ENCODE results near the gene KDELR1. TPM values are rescaled to one million over a fixed set of nuclear protein-coding genes. Genes with fewer than 3 reads are reported as not detected.
A peak's percentile ranks its signal among the peaks of the same experiment; 100 is the strongest.

The KDELR1 gene
- total and polyA plus RNA-seq, 9 of the 15 experiments (the other 6 are each of a cell fraction or from before 2014, with no cell fraction given), result 6.1 to 165 (median 58.5) TPM

GRCh38 chr19:48397263-48398101 is 6.1 kb upstream of the KDELR1 start (continued):
- TF ChIP-seq ZNF12 (CRISPR knock-in tag; IDR thresholded peaks at IDR 0.05), result no peak
- no peak for TF ChIP-seq FOXM1 (IDR thresholded peaks at IDR 0.05; ENCODE audit: low read depth)
- no peak for TF ChIP-seq FOXM1 (CRISPR knock-in tag; IDR thresholded peaks at IDR 0.05; ENCODE audit: low read depth)
- no peak for TF ChIP-seq CREB3 (tag; conservative IDR thresholded peaks at IDR 0.05; ENCODE audit: low read depth)
- TF ChIP-seq, protein P1, sequence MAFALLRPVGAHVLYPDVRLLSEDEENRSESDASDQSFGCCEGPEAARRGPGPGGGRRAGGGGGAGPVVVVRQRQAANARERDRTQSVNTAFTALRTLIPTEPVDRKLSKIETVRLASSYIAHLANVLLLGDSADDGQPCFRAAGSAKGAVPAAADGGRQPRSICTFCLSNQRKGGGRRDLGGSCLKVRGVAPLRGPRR (CRISPR knock-in tag; IDR thresholded peaks at IDR 0.05), result no peak
- TF ChIP-seq CREBBP (IDR thresholded peaks at IDR 0.05; ENCODE audit: low read depth, low read length), result no peak
- TF ChIP-seq C11orf30 (IDR thresholded peaks at IDR 0.05; ENCODE audit: low read depth), result no peak
- TF ChIP-seq SMARCC2 (IDR thresholded peaks at IDR 0.05; ENCODE audit: low read depth), result peak; percentile 38; the same call in 1 of the 2 replicates
- TF ChIP-seq POLR3G (IDR thresholded peaks at IDR 0.05; ENCODE audit: extremely low read depth, insufficient read length, insufficient replicate concordance), result no peak
- no peak for TF ChIP-seq KLF10 (CRISPR knock-in tag; IDR thresholded peaks at IDR 0.05)
- TF ChIP-seq ZNF253 (CRISPR knock-in tag; conservative IDR thresholded peaks at IDR 0.05), result no peak
- no peak for TF ChIP-seq MAZ (CRISPR knock-in tag; conservative IDR thresholded peaks at IDR 0.05 in 1 of 2, IDR thresholded peaks at IDR 0.05 in 1 of 2)
- no peak for TF ChIP-seq FOXA3 (CRISPR knock-in tag; conservative IDR thresholded peaks at IDR 0.05 in 1 of 2, IDR thresholded peaks at IDR 0.05 in 1 of 2)
- TF ChIP-seq POU5F1 (IDR thresholded peaks at IDR 0.05; ENCODE audit: borderline replicate concordance, low read depth, low read length, partially characterized antibody), result no peak
- TF ChIP-seq NR1H2 (CRISPR knock-in tag; IDR thresholded peaks at IDR 0.05), result no peak
- no peak for TF ChIP-seq TFE3 (CRISPR knock-in tag; IDR thresholded peaks at IDR 0.05)
- TF ChIP-seq, protein P2, sequence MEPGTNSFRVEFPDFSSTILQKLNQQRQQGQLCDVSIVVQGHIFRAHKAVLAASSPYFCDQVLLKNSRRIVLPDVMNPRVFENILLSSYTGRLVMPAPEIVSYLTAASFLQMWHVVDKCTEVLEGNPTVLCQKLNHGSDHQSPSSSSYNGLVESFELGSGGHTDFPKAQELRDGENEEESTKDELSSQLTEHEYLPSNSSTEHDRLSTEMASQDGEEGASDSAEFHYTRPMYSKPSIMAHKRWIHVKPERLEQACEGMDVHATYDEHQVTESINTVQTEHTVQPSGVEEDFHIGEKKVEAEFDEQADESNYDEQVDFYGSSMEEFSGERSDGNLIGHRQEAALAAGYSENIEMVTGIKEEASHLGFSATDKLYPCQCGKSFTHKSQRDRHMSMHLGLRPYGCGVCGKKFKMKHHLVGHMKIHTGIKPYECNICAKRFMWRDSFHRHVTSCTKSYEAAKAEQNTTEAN (CRISPR knock-in tag; IDR thresholded peaks at IDR 0.05), result no peak
- no peak; the same call in 1 of the 2 replicates for TF ChIP-seq MTA1 (IDR thresholded peaks at IDR 0.05; ENCODE audit: borderline replicate concordance)
- peak; percentile 15; the same call in 1 of the 2 replicates for TF ChIP-seq SNIP1 (IDR thresholded peaks at IDR 0.05; ENCODE audit: low read depth)
- TF ChIP-seq PTTG1 (tag; IDR thresholded peaks at IDR 0.05; ENCODE audit: low read depth), result no peak

Data from K562 (cell line).